ENCODE measurements around the gene MRPS7. TPM values are rescaled to one million over a fixed set of nuclear protein-coding genes. Genes with fewer than 3 reads are reported as not detected.

The MRPS7 gene
- total and polyA plus RNA-seq, 2 experiments from 2014 or later = 47.5 to 102 TPM

DNA sequence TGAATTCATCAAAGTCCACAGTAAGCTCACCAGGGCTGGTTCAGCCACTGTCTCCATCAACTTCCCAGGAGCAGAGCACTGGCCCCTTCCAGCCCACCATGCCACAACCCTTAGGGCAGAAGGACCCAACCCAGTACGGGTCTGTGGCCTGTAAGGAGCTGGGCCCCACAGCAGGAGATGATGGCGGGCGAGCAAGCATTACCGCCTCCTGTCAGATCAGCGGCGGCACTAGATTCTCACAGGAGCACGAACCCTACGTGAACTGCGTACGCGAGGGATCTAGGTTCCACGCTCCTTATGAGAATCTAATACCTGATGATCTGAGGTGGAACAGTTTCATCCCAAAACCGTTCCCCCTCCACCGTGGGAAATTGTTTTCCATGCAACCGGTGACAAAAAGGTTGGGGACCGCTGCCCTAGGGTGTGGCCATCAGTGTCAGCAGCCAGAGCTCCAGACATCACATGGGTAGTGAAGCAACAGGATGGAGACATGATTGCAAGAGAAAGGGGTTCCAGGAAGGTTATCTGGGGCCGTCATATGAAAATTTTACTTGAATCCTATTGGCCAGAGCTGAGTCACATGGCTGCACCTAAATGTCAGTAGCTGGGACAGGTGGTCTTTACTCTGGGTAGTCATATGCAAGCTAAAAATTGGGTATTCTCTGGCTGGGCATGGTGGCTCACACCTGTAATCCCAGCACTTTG lies 40.0 kb downstream of the MRPS7 start:
- Histone ChIP-seq H3K27me3 (no peaks in the 10 kb centered on the region), H4K20me1 (ENCODE audit: insufficient read depth, poor library complexity, severe bottlenecking) (no peaks in the 10 kb centered on the region), H3K4me2 (no peak overlapping the region), H3K9me2 (replicated peaks; ENCODE audit: insufficient read depth) (no peaks in the 10 kb centered on the region), H3K36me3 (replicated peaks; ENCODE audit: insufficient read depth, low read depth) (no peaks in the 10 kb centered on the region), H2AFZ (no peak overlapping the region), H3K79me2 (no peaks in the 10 kb centered on the region), H3K4me3 (no peak overlapping the region), H3K9me3 (ENCODE audit: low read depth) (no peaks in the 10 kb centered on the region), H3K27ac (no peak overlapping the region), H3K4me1 (ENCODE audit: insufficient read depth) (no peaks in the 10 kb centered on the region)
- WGBS (ENCODE audit: low lambda C conversion rate, missing lambda C conversion rate) = 90% methylated on average over 17 of the region's 17 CpGs
- no peak for DNase-seq (ENCODE audit: low spot score)
- no peak for TF ChIP-seq EZH2phosphoT487 (IDR thresholded peaks at IDR 0.05; ENCODE audit: low read depth, severe bottlenecking, unreplicated experiment)
- TF ChIP-seq, protein P1, sequence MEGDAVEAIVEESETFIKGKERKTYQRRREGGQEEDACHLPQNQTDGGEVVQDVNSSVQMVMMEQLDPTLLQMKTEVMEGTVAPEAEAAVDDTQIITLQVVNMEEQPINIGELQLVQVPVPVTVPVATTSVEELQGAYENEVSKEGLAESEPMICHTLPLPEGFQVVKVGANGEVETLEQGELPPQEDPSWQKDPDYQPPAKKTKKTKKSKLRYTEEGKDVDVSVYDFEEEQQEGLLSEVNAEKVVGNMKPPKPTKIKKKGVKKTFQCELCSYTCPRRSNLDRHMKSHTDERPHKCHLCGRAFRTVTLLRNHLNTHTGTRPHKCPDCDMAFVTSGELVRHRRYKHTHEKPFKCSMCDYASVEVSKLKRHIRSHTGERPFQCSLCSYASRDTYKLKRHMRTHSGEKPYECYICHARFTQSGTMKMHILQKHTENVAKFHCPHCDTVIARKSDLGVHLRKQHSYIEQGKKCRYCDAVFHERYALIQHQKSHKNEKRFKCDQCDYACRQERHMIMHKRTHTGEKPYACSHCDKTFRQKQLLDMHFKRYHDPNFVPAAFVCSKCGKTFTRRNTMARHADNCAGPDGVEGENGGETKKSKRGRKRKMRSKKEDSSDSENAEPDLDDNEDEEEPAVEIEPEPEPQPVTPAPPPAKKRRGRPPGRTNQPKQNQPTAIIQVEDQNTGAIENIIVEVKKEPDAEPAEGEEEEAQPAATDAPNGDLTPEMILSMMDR (IDR thresholded peaks at IDR 0.05; ENCODE audit: poor library complexity) = no peak

DNA sequence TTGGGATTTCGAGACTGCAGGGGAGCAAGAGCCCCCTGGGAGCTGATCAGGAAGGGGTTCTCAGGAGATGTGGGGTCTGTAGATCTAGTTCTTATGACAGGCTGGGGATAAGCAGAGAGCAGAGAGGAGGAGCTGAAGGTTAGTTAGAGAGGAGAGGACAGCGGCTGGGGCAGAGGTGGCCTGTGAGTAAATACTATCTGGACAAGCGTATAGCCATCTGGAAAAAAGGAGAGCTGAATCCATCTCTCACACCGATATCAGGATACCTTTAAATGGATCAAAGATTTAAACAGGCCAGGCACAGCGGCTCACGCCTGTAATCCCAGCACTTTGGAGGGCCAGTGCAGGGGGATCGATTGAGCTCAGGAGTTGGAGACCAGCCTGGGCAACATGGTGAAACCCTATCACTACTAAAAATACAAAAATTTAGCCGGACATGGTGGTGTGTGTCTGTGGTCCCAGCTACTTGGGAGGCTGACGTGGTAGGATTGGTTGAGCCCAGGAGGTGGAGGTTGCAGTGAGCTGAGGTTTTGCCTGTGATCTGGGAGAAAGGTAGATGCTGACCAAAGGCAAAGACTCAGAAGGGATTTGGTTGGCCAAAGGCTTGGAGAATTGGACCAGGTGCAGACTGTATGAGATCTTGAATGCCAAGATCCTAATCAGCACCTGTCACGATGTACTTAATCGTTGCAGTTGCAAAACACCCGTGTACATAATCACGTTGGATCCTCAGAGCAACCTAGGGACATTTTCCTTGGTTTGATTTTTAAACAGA lies 46.5 kb downstream of the MRPS7 start:
- WGBS (ENCODE audit: low lambda C conversion rate, missing lambda C conversion rate) = 73% methylated on average over 12 of the region's 13 CpGs

DNA sequence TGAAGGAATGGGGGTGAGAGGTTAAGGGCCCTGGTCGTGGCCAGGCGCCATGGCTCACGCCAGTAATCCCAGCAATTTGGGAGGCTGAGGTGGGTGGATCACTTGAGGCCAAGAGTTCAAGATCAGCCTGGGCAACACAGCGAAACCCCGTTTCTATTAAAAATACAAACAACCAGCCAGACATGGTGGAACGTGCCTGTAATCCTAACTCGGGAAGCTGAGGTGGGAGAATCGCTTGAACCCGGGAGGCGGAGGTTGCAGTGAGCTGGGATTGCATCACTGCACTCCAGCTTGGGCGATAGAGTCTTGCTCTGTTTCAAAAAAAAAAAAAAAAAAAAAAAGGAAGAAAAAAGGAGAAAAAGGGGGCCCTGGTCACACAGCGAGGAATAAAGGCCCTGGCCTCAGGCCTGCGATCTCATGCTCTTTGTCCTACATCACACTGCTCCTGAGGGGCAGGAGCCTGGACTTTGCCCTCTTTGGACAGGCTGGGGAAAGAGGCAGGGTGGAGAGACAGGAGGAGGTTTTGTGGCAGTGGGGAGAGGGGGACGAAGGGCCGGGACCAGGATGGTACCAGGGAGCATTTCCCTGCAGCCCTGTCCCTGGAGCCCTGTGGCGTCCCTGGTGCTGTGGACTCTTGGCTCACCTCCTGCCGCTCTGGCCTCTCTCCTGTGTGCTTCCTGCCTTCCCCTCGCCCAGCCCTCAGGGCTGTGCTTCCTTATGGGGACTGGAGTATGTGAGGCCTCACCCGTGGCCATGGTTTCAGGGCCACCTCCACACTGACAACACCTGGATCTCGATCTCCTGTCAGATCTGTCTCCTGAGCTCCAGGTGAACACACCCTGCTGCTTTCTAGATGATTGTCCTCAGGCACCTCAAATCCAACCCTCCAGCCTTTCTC lies 47.3 kb downstream of the MRPS7 start:
- peak; percentile 73 for DNase-seq (ENCODE audit: low spot score)
- no peaks in the 10 kb centered on the region for H3K36me3 ChIP-seq (replicated peaks; ENCODE audit: insufficient read depth, low read depth)
- H3K27ac ChIP-seq = peak overlapping the region; percentile 92
- 59% methylated on average over 19 of the region's 20 CpGs for WGBS (ENCODE audit: low lambda C conversion rate, missing lambda C conversion rate)
- no peaks in the 10 kb centered on the region for H3K9me2 ChIP-seq (replicated peaks; ENCODE audit: insufficient read depth)
- TF ChIP-seq, protein P1 (IDR thresholded peaks at IDR 0.05; ENCODE audit: poor library complexity) = no peak
- TF ChIP-seq EZH2 (IDR thresholded peaks at IDR 0.05; ENCODE audit: borderline replicate concordance) = no peak
- TF ChIP-seq EZH2phosphoT487 (IDR thresholded peaks at IDR 0.05; ENCODE audit: low read depth, severe bottlenecking, unreplicated experiment) = no peak
- H3K27me3 ChIP-seq = no peaks in the 10 kb centered on the region
- H4K20me1 ChIP-seq (ENCODE audit: insufficient read depth, poor library complexity, severe bottlenecking) = no peaks in the 10 kb centered on the region
- H3K4me2 ChIP-seq = peak overlapping the region; percentile 39
- no peaks in the 10 kb centered on the region for H3K79me2 ChIP-seq
- no peak overlapping the region for H3K4me3 ChIP-seq
- H3K9me3 ChIP-seq (ENCODE audit: low read depth) = no peaks in the 10 kb centered on the region
- peaks cover 19% of the 10 kb centered on the region for H3K4me1 ChIP-seq (ENCODE audit: insufficient read depth)
- H2AFZ ChIP-seq = peak overlapping the region; percentile 5

More for the DNA sequence above, 46.5 kb downstream of the MRPS7 start:
- no peaks in the 10 kb centered on the region for H3K27me3 ChIP-seq
- H3K36me3 ChIP-seq (replicated peaks; ENCODE audit: insufficient read depth, low read depth) = no peaks in the 10 kb centered on the region
- DNase-seq (ENCODE audit: low spot score) = no peak
- TF ChIP-seq EZH2phosphoT487 (IDR thresholded peaks at IDR 0.05; ENCODE audit: low read depth, severe bottlenecking, unreplicated experiment) (no peak), EZH2 (IDR thresholded peaks at IDR 0.05; ENCODE audit: borderline replicate concordance) (no peak)
- TF ChIP-seq, protein P1 (IDR thresholded peaks at IDR 0.05; ENCODE audit: poor library complexity) = no peak
- no peaks in the 10 kb centered on the region for H3K9me2 ChIP-seq (replicated peaks; ENCODE audit: insufficient read depth)
- H2AFZ ChIP-seq = no peak overlapping the region
- H3K4me1 ChIP-seq (ENCODE audit: insufficient read depth) = peaks cover 19% of the 10 kb centered on the region
- H4K20me1 ChIP-seq (ENCODE audit: insufficient read depth, poor library complexity, severe bottlenecking) = no peaks in the 10 kb centered on the region
- H3K4me3 ChIP-seq = no peak overlapping the region
- no peaks in the 10 kb centered on the region for H3K9me3 ChIP-seq (ENCODE audit: low read depth)
- peak overlapping the region; percentile 92 for H3K27ac ChIP-seq
- H3K79me2 ChIP-seq = no peaks in the 10 kb centered on the region
- H3K4me2 ChIP-seq = peak overlapping the region; percentile 39

Data from hepatocyte (in vitro differentiated cells).